CD4-positive, CD25-positive, alpha-beta regulatory T cell (primary cell): ENCODE results near the gene PALM2AKAP2. TPM values are rescaled to one million over a fixed set of nuclear protein-coding genes. Genes with fewer than 3 reads are reported as not detected.

Source experiments
- ATAC-seq, 2 donors: fragments of 150-1000 bp; cut with Tn5 transposase; one replicate each; pipeline ENCODE4 v1.10.0; 2021; ENCODE audit warnings: low read depth in 2 of 2, moderate number of reproducible peaks in 2 of 2, moderate library complexity in 1 of 2
- DNase-seq, 3 donors: peaks; one replicate each; pipeline versions ENCODE4 v3.0.0 to v3.0.0-alpha.2; 2012 to 2022; ENCODE audit warnings: mixed read lengths in 1 of 3
- H3K27ac ChIP-seq: one replicate; pipeline ENCODE4 v1.7.0; 2013; ENCODE audit warnings: mild to moderate bottlenecking, low read length; ENCODE audit not compliant: insufficient read depth, poor library complexity, severe bottlenecking
- H3K27me3 ChIP-seq: one replicate; pipeline ENCODE4 v1.7.0; 2013; ENCODE audit warnings: low read length; ENCODE audit not compliant: control insufficient read depth, insufficient read depth
- H3K36me3 ChIP-seq: one replicate; pipeline ENCODE4 v1.7.0; 2013; ENCODE audit warnings: mild to moderate bottlenecking, low read length, moderate library complexity; ENCODE audit not compliant: control insufficient read depth, insufficient read depth
- H3K4me1 ChIP-seq: 2 replicates; pipeline ENCODE4 v1.7.0; 2013; ENCODE audit warnings: mild to moderate bottlenecking, low read length; ENCODE audit not compliant: insufficient read depth, control insufficient read depth, poor library complexity, severe bottlenecking
- H3K4me3 ChIP-seq: one replicate; pipeline ENCODE4 v1.7.0; 2013; ENCODE audit warnings: low read depth, mild to moderate bottlenecking, low read length, moderate library complexity
- H3K9me3 ChIP-seq, 2 experiments: 1 replicate in 1 of 2; 2 replicates in 1 of 2; pipeline ENCODE4 v1.7.0; 2013; ENCODE audit warnings: low read length in 2 of 2, mild to moderate bottlenecking in 1 of 2, moderate library complexity in 1 of 2; ENCODE audit not compliant: control insufficient read depth in 2 of 2
- H3K27ac Mint-ChIP-seq, 3 donors: one replicate each; pipeline ENCODE4 v1.8.0; 2020 to 2022; ENCODE audit warnings: mild to moderate bottlenecking in 3 of 3, mixed read lengths in 3 of 3, moderate library complexity in 2 of 3
- H3K27me3 Mint-ChIP-seq: one replicate; pipeline ENCODE4 v1.8.0; 2022; ENCODE audit warnings: mild to moderate bottlenecking, mixed read lengths
- H3K36me3 Mint-ChIP-seq: one replicate; pipeline ENCODE4 v1.8.0; 2020; ENCODE audit warnings: mixed read lengths
- H3K4me1 Mint-ChIP-seq, 4 donors: one replicate each; pipeline ENCODE4 v1.8.0; 2020 to 2022; ENCODE audit warnings: mixed read lengths in 4 of 4, mild to moderate bottlenecking in 1 of 4
- H3K4me3 Mint-ChIP-seq, 4 donors: one replicate each; pipeline ENCODE4 v1.8.0; 2020 to 2022; ENCODE audit warnings: mild to moderate bottlenecking in 4 of 4, mixed read lengths in 4 of 4, moderate library complexity in 3 of 4
- H3K9me3 Mint-ChIP-seq, 7 donors: one replicate each; pipeline ENCODE4 v1.8.0; 2020 to 2022; ENCODE audit warnings: mixed read lengths in 7 of 7, mild to moderate bottlenecking in 3 of 7, moderate library complexity in 2 of 7
- polyA plus RNA-seq, 4 donors: library from polyadenylated mRNA; unstranded; fragments of 300-500 nt; fragmentation: Illumina TruSeq; gene quantifications; one replicate each; pipeline ENCODE4 v1.2.3, GENCODE V29; 2021
- total RNA-seq: library from RNA; stranded (reverse); gene quantifications from one replicate; pipeline ENCODE4 v1.2.3, GENCODE V29; 2022

PALM2AKAP2 gene
- total and polyA plus RNA-seq, 5 donors from 2014 or later, result 0.09 to 0.62 (median 0.11) TPM; not detected in 2

DNA sequence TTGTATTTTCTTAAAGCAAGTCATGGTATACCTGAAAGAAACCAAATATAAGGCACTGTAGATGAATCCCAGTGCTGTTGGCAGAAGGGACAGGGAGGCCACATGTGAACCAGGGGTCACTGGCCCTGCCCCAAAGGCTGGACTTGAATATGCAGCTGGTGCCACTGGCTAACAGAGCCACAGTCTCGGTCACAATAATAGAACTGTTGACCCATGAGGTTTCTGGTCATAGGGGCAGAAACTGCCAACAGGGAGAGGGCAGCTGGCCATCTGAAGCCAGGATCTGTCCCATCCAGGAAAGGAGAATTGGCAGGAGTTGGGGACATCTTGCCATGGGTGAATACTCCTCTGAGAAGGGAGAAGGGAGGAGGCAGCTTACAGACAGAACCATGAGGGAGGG, 31.9 kb downstream of the PALM2AKAP2 start:
- Mint-ChIP-seq H3K4me3 (no peak overlapping the region), H3K27me3 (peaks cover 25% of the 10 kb centered on the region), H3K36me3 (no peaks in the 10 kb centered on the region), H3K9me3 (peaks cover 0 to 4% (median 0%) of the 10 kb centered on the region in 7 donors), H3K4me1 (no peaks in the 10 kb centered on the region), H3K27ac (no peak overlapping the region)
- H3K27ac ChIP-seq, result no peak overlapping the region
- no peaks in the 10 kb centered on the region for H3K4me1 ChIP-seq
- ATAC-seq (no peak), DNase-seq (no peak)
- no peak overlapping the region for H3K4me3 ChIP-seq
- no peaks in the 10 kb centered on the region for H3K36me3 ChIP-seq
- H3K27me3 ChIP-seq, result peaks cover 2% of the 10 kb centered on the region
- no peaks in the 10 kb centered on the region for H3K9me3 ChIP-seq

- H3K27me3 Mint-ChIP-seq, result peaks cover 23% of the 10 kb centered on the region
These were observed 32.3 kb downstream of the PALM2AKAP2 start for GRCh38 chr9:109812331-109812730.

GRCh38 chr9:109812818-109813281, 32.9 kb downstream of the PALM2AKAP2 start:
- Mint-ChIP-seq H3K4me1 (no peaks in the 10 kb centered on the region), H3K36me3 (no peaks in the 10 kb centered on the region), H3K4me3 (no peak overlapping the region), H3K27me3 (peaks cover 23% of the 10 kb centered on the region), H3K9me3 (peaks cover 0 to 4% (median 0%) of the 10 kb centered on the region in 7 donors), H3K27ac (no peak overlapping the region)
- DNase-seq (no peak), ATAC-seq (no peak)
- Histone ChIP-seq H3K9me3 (no peaks in the 10 kb centered on the region), H3K4me3 (no peak overlapping the region), H3K27me3 (peaks cover 4% of the 10 kb centered on the region), H3K27ac (no peak overlapping the region), H3K4me1 (no peaks in the 10 kb centered on the region), H3K36me3 (no peaks in the 10 kb centered on the region)

More at GRCh38 chr9:109812331-109812730, 32.3 kb downstream of the PALM2AKAP2 start:
- no peak overlapping the region for H3K4me3 Mint-ChIP-seq
- no peak overlapping the region for H3K27ac Mint-ChIP-seq
- no peaks in the 10 kb centered on the region for H3K36me3 ChIP-seq
- H3K9me3 ChIP-seq, result no peaks in the 10 kb centered on the region
- peaks cover 2% of the 10 kb centered on the region for H3K27me3 ChIP-seq
- ATAC-seq, result no peak
- H3K4me3 ChIP-seq, result no peak overlapping the region
- no peak overlapping the region for H3K27ac ChIP-seq
- peaks cover 0 to 4% (median 0%) of the 10 kb centered on the region in 7 donors for H3K9me3 Mint-ChIP-seq
- DNase-seq, result no peak
- no peaks in the 10 kb centered on the region for H3K4me1 ChIP-seq
- H3K4me1 Mint-ChIP-seq, result no peaks in the 10 kb centered on the region
- H3K36me3 Mint-ChIP-seq, result no peaks in the 10 kb centered on the region

DNA sequence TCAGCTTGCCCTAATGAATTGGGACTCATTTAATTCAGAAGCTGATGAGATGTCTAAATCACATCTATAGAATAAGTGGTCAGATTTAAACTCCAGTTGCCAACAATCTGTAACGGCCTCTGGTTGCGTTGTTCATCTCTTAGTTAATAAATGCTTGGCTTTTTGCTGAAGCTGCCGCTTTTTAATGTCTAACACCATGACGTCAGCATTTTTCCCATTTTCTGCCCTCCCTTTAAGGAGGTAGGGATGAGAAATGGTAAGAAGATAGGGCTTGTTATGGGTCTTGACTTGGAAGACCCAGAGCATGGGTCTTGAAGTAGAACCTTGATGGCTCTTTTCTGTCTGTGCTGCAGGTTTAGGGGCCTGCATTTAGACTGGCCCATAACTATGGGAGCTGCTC, 33.3 kb downstream of the PALM2AKAP2 start:
- Histone ChIP-seq H3K27ac (no peak overlapping the region), H3K27me3 (peaks cover 4% of the 10 kb centered on the region), H3K4me3 (no peak overlapping the region), H3K4me1 (no peaks in the 10 kb centered on the region), H3K9me3 (no peaks in the 10 kb centered on the region), H3K36me3 (no peaks in the 10 kb centered on the region)
- no peaks in the 10 kb centered on the region for H3K36me3 Mint-ChIP-seq
- H3K27ac Mint-ChIP-seq, result no peak overlapping the region
- H3K4me3 Mint-ChIP-seq, result no peak overlapping the region
- no peaks in the 10 kb centered on the region for H3K4me1 Mint-ChIP-seq
- ATAC-seq (no peak), DNase-seq (no peak)
- peaks cover 0 to 3% (median 0%) of the 10 kb centered on the region in 7 donors for H3K9me3 Mint-ChIP-seq
- peaks cover 23% of the 10 kb centered on the region for H3K27me3 Mint-ChIP-seq

- ATAC-seq (no peak), DNase-seq (no peak)
- H3K4me1 ChIP-seq, result no peaks in the 10 kb centered on the region
- H3K9me3 Mint-ChIP-seq, result peaks cover 0 to 3% (median 0%) of the 10 kb centered on the region in 7 donors
- no peaks in the 10 kb centered on the region for H3K36me3 ChIP-seq
- no peak overlapping the region for H3K4me3 ChIP-seq
- H3K27me3 Mint-ChIP-seq, result peaks cover 23% of the 10 kb centered on the region
- H3K4me3 Mint-ChIP-seq, result no peak overlapping the region
- no peaks in the 10 kb centered on the region for H3K4me1 Mint-ChIP-seq
- no peak overlapping the region for H3K27ac Mint-ChIP-seq
- H3K27ac ChIP-seq, result no peak overlapping the region
- no peaks in the 10 kb centered on the region for H3K36me3 Mint-ChIP-seq
- H3K27me3 ChIP-seq, result peaks cover 8% of the 10 kb centered on the region
- H3K9me3 ChIP-seq, result no peaks in the 10 kb centered on the region
These were observed 33.8 kb downstream of the PALM2AKAP2 start for GRCh38 chr9:109813829-109814228.

- Histone ChIP-seq H3K27ac (no peak overlapping the region), H3K9me3 (no peaks in the 10 kb centered on the region), H3K36me3 (no peaks in the 10 kb centered on the region), H3K4me1 (no peaks in the 10 kb centered on the region), H3K4me3 (no peak overlapping the region), H3K27me3 (peaks cover 10% of the 10 kb centered on the region)
- Mint-ChIP-seq H3K36me3 (no peaks in the 10 kb centered on the region), H3K27me3 (peaks cover 12% of the 10 kb centered on the region), H3K9me3 (no peaks in the 10 kb centered on the region), H3K4me3 (no peak overlapping the region), H3K27ac (no peak overlapping the region), H3K4me1 (no peaks in the 10 kb centered on the region)
- no peak for ATAC-seq
- DNase-seq, result no peak
These were observed 35.5 kb downstream of the PALM2AKAP2 start for GRCh38 chr9:109815366-109815947.

GRCh38 chr9:109816490-109816889, 36.5 kb downstream of the PALM2AKAP2 start:
- H3K36me3 ChIP-seq, result no peaks in the 10 kb centered on the region
- peaks cover 14% of the 10 kb centered on the region for H3K27me3 ChIP-seq
- H3K9me3 Mint-ChIP-seq, result peaks cover 0 to 2% (median 0%) of the 10 kb centered on the region in 7 donors
- H3K4me3 Mint-ChIP-seq, result no peak overlapping the region
- no peak overlapping the region for H3K27ac ChIP-seq
- H3K4me1 Mint-ChIP-seq, result no peaks in the 10 kb centered on the region
- H3K27ac Mint-ChIP-seq, result no peak overlapping the region
- no peaks in the 10 kb centered on the region for H3K4me1 ChIP-seq
- H3K9me3 ChIP-seq, result no peaks in the 10 kb centered on the region
- H3K36me3 Mint-ChIP-seq, result no peaks in the 10 kb centered on the region
- H3K27me3 Mint-ChIP-seq, result peaks cover 4% of the 10 kb centered on the region
- ATAC-seq (no peak), DNase-seq (no peak)
- H3K4me3 ChIP-seq, result no peak overlapping the region

DNA sequence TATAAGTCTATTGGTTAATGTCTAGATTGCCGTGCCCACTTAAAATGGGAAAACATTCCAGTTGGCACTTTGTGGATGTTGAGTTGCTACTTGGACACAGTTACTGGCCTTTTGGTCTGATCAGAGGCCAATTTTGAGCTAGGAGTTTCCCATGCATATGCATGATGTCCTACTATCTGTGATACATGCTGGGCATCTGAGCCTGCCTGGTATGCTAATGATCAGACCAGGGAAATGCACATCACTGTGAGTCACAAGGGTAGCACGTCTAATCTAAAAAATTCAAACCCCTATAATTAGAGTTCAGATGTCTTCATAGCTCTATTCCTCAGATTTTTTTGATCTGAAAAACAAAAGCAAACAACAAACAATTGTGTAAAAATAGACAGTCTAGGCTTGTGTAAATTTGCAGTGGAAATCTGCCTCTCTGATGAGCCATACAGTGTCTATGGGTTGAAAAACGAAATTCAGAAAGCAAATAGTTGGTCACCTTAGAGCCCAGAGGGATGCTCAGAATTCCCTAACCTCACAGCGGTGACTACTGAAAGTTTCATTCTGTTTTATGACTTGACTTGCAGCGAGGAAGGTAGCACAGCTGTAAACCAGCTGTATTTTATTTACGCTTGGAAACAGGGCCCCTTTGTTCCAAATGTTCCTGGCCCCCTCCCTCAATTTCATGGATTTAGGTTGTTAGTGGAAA, 37.3 kb downstream of the PALM2AKAP2 start:
- Mint-ChIP-seq H3K4me1 (no peaks in the 10 kb centered on the region), H3K9me3 (peaks cover 0 to 2% (median 0%) of the 10 kb centered on the region in 7 donors), H3K27me3 (peaks cover 1% of the 10 kb centered on the region), H3K4me3 (no peak overlapping the region), H3K27ac (no peak overlapping the region), H3K36me3 (no peaks in the 10 kb centered on the region)
- H3K36me3 ChIP-seq, result no peaks in the 10 kb centered on the region
- H3K27ac ChIP-seq, result no peak overlapping the region
- peaks cover 14% of the 10 kb centered on the region for H3K27me3 ChIP-seq
- H3K4me3 ChIP-seq, result no peak overlapping the region
- no peaks in the 10 kb centered on the region for H3K4me1 ChIP-seq
- DNase-seq (no peak), ATAC-seq (no peak)
- H3K9me3 ChIP-seq, result no peaks in the 10 kb centered on the region
